ENCODE measurements around the gene CCDC141.

The CCDC141 gene

DNA sequence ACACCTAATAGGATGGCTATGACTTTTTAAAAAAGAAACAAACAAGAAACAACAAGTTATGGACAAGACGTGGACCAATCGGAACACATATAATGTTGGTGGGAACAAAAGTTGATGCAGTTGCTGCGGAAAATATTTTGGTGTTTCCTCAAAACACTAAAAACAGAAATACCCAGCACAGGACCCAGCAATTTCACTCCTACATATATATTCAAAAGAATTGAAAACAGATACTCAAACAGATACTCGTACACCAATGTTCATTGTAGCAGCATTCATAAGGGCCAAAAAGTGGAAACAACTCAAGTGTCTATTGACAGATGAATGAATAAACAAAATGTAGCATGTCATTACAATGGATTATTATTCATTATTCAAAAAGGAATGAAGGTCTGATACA lies 12.1 kb downstream of the CCDC141 start:
- no peak for TF ChIP-seq ZFX (IDR thresholded peaks at IDR 0.05; ENCODE audit: borderline replicate concordance)
- TF ChIP-seq, protein P1, sequence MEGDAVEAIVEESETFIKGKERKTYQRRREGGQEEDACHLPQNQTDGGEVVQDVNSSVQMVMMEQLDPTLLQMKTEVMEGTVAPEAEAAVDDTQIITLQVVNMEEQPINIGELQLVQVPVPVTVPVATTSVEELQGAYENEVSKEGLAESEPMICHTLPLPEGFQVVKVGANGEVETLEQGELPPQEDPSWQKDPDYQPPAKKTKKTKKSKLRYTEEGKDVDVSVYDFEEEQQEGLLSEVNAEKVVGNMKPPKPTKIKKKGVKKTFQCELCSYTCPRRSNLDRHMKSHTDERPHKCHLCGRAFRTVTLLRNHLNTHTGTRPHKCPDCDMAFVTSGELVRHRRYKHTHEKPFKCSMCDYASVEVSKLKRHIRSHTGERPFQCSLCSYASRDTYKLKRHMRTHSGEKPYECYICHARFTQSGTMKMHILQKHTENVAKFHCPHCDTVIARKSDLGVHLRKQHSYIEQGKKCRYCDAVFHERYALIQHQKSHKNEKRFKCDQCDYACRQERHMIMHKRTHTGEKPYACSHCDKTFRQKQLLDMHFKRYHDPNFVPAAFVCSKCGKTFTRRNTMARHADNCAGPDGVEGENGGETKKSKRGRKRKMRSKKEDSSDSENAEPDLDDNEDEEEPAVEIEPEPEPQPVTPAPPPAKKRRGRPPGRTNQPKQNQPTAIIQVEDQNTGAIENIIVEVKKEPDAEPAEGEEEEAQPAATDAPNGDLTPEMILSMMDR (IDR thresholded peaks at IDR 0.05) = no peak

DNA sequence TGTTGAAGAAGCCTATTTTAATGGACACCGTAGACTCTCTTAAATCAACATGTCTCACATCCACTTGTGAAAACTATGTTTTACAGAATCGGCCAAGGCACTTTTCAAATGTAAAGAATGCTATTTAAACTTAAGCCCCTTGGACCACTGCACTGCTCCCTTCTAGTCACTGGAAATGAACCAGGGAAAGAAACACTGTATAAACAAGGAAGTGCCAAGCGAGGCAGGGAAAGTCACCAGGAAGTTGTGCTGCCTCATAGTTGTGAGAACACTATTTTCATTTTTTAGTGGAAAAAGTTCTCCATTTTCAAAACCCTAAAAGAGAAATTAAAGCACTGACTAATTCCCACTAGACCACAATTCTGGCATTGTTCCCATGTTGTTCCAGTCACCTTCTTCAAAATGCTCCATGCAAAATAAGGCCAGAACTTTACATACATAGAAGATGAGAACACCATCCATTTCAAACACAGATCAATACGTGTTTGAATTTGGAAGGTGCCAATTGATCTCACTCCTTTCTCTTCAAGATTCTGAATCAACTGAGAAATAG lies 13.5 kb downstream of the CCDC141 start:
- TF ChIP-seq, protein P1 (IDR thresholded peaks at IDR 0.05) = no peak
- no peak for TF ChIP-seq ZFX (IDR thresholded peaks at IDR 0.05; ENCODE audit: borderline replicate concordance)
- H3K27ac ChIP-seq = no peak overlapping the region

More for the DNA sequence above, 12.1 kb downstream of the CCDC141 start:
- no peak overlapping the region for H3K27ac ChIP-seq

DNA sequence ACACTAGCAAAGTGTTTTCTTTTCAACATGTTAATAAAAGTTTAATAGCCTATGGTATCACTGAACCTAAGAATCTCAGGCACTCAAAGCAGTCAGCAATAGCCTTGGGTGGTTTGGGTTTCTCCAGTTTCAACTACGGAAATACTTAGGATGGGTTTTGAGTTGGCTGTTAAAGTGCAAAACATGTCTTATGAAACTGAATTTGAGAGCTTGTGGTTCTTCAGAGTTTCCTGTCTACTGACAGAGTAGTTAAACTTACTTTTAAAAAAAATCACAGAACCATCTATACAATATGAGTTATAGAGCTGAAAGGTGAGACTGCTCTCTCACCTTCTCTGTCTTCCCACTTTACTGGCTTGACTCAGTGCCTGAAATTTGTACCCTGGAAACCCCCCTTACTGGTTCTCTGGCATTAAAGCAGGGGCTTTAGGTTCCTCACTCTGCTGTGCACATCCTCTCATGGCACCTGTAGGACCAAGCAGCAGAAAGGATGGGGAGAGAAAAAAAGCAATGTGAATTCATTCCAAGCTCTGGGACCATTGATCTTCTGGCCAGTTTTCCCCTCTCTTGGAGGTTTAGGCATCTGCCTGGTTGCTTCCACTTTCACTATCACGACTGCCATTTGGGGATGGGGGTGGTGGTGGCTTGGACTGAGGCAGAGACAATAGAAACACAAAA lies 18.1 kb downstream of the CCDC141 start:
- no peak overlapping the region for H3K27ac ChIP-seq
- TF ChIP-seq ZFX (IDR thresholded peaks at IDR 0.05; ENCODE audit: borderline replicate concordance) = no peak
- TF ChIP-seq, protein P1 (IDR thresholded peaks at IDR 0.05) = no peak

DNA sequence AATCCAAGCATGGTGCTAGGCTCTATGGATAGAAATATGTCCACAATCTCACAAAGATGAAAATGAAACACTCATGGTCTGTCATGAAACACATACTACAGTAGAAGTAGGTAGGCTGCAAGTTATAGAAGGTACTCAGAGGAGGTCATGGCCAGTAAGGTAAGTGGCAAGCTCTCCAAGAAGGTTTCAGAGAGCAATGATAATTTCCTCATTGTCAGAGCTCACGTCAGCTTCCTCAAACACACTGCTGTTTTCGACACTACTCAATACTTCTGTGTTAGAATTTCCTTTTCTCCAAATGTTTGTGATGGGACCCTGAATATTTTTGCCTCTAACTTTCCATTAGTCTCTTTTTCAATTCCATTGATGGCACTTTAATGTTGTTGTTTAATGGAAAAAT lies 25.5 kb downstream of the CCDC141 start:
- TF ChIP-seq, protein P1 (IDR thresholded peaks at IDR 0.05) = no peak
- no peak for TF ChIP-seq ZFX (IDR thresholded peaks at IDR 0.05; ENCODE audit: borderline replicate concordance)
- H3K27ac ChIP-seq = no peak overlapping the region

DNA sequence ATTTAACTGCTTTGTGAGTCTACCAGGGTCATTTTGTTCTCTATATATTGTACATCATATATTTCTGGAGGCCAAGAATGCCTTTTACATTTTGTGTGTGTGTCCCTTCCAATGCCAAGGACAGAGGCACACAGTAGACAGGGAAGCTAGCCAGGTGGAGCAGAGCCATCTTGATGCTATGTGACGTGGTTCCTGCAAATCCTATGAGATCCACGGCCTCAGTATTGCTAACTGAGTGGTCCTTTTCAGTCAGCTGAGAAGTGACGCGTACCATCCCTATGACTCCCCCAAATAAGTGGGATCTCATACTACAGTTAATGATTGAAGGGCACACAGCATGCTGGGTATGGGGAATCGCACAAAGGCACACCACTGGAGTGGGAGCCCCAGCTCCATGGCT lies 27.3 kb downstream of the CCDC141 start:
- no peak overlapping the region for H3K27ac ChIP-seq
- TF ChIP-seq, protein P1 (IDR thresholded peaks at IDR 0.05) = no peak
- no peak for TF ChIP-seq ZFX (IDR thresholded peaks at IDR 0.05; ENCODE audit: borderline replicate concordance)

DNA sequence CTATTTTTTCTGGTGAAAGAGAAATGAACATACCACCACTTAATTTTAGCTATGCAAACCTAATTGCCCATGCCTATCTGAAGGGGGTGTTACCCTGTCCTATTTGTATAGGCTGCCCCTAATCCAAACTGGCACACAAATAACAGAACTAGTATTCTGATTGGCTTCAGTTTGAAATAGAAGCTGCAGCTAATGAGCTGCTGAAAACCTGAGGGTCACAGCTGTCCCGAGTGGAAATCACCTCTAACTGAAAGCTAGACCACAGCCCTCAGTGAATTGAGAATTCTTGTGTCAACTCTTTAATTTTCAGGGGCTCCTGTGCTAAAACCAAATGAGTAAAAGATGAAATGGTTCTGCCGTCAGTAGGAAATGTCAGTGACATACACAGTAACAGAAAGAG lies 28.7 kb downstream of the CCDC141 start:
- TF ChIP-seq ZFX (IDR thresholded peaks at IDR 0.05; ENCODE audit: borderline replicate concordance) = no peak
- H3K27ac ChIP-seq = no peak overlapping the region

DNA sequence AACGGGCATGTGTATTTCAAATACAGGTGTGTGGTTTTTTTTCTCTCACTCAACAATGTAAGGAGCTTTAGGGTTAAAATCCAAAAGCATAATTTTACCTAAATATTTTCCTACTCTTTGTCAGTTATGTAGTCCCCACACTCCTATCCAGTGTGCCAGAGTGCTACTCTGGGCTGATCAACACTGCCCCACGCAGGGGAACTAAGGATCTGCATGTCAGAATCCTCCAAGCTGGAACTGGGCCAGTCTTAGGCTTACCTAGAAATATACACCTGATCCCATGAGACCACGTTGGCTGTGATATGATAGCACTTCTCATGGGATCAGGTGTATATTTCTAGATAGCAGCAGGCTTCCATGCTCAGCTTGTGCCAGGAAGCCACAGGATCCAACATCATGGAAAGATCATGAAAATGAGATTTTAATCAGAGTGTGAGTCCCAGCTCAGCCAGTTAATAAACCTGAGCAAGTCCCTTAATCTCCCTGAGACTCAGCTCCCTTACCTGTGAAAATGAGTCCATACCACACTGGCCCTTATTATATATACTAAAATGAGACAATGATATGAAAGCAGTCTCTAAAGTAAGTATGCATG lies 29.7 kb downstream of the CCDC141 start:
- TF ChIP-seq, protein P1 (IDR thresholded peaks at IDR 0.05) = peak; percentile 85
- TF ChIP-seq ZFX (IDR thresholded peaks at IDR 0.05; ENCODE audit: borderline replicate concordance) = no peak
- no peak overlapping the region for H3K27ac ChIP-seq
